ENCODE data around the gene DDX49. TPM values are rescaled to one million over a fixed set of nuclear protein-coding genes. Genes with fewer than 3 reads are reported as not detected.

DDX49 gene
- total and polyA plus RNA-seq, 12 donors = 16.2 to 74.5 (median 22.1) TPM

DNA sequence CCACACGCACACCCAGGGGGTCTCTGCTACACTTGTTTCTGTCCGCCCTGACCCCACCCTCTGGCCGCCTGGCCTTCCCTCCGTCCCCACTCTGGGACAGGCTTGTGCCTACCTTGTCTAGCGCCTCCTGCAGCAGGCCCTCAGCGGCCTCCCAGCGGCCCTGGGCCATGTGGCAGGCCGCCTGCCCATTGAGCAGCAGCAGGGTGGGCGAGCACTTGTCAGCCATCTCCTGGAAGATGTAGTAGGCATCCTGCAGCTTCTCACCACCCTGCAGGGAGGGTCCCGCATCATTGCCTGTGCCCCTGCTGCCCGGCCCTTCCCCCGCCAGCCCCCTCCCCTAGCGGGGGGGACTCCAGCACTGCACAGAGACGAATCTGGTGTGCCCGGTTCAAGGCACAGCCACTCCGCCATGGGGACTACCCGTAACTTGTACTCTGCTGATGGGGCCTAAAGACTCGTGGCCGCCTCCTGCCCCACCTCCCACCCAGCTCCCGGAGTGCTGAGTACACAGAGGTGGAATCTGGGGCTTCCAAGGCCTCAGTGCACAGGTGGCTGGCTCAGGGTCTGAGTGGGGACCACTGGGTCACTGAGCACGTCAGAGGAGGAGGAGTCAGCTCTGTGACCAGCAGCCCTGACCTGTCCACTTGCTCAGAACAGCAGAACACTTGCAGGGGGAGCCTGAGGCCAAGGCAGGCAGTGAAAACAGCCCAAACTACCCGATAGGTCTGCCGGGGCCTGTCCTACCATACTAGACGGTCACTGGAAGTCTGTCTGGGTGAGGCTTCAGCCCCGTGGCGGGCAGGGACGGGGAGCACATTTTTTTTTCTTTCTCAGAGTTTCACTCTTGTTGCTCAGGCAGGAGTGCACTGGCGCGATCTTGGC, 16.1 kb upstream of the DDX49 start:
- no peak overlapping the region for H3K27ac ChIP-seq
- no peak overlapping the region for H3K4me3 ChIP-seq
- peaks cover 0 to 2% (median 0%) of the 10 kb centered on the region in 9 donors for H3K4me1 ChIP-seq
- H3K9me3 ChIP-seq = no peaks in the 10 kb centered on the region
- intact Hi-C loops (cut with DNase I) = no loop called here
- DNase-seq (no peak), ATAC-seq (no peak)
- H3K27me3 ChIP-seq = no peaks in the 10 kb centered on the region
- peaks cover 0 to 91% (median 17%) of the 10 kb centered on the region in 9 donors for H3K36me3 ChIP-seq
- no peak for TF ChIP-seq CTCF (IDR thresholded peaks at IDR 0.05)
- 89 to 92% methylated on average over 29 of the region's 29 CpGs for WGBS, 2 donors

DNA sequence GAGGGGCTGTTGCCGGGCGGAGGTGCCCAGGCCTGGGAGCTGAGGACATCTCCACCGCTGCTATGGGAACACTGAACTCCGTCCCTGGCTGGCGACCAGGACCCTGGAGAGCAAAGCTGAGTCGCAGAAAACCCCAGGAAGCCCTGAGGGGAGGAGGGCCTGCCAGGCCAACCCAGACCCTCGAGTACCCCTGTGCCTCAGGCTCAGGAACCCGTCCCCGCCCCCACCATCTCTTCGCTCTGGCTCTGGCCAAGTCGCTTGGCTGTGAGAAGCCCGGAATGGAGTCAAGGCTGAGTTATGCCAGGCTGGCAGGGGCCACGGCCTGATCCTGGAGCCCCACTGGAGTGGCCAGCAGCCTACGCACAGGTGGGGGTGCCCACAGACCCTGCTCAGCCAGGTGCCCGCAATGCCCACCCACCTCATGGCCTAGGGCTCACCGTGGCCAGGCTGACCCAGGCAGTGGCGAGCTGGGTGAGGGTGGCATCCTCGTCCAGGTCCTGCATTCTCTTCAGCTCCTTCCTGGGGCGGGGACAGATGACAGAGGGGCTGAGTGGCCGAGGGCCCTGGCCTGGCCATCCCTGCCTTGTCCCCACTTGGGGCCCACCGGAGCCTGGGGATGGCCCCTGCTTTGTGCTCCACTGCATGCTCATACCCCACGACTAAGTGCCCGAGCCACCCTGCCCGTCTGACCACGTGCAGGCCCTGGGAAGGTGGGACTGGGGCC, 15.0 kb upstream of the DDX49 start:
- DNase-seq = no peak
- Histone ChIP-seq H3K27ac (no peak overlapping the region), H3K4me1 (no peaks in the 10 kb centered on the region), H3K9me3 (no peaks in the 10 kb centered on the region), H3K27me3 (no peaks in the 10 kb centered on the region), H3K4me3 (no peak overlapping the region), H3K36me3 (peaks cover 0 to 92% (median 14%) of the 10 kb centered on the region in 9 donors)
- intact Hi-C loops (cut with DNase I) = no loop called here
- no peak for ATAC-seq
- 92 to 93% methylated on average over 25 of the region's 25 CpGs for WGBS, 2 donors
- TF ChIP-seq CTCF (IDR thresholded peaks at IDR 0.05) = no peak

DNA sequence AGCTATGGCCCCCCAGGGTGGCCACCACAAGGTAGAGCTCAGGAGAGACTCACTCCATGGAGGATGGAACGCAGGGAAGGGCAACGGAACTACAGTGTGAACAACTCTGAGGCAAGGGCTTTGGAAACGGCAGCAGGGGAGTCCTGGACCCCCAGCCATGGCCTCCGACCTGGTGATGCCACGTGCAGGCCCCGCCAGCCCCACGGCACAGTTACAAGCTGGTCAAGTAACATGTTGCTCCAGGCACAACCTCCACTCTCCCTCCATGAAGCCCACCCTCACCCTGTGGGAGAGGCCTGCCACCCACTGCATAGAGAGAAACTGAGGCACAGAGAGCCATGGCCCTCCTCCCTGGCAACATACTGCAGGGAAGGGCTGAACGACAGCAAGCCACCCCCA, 14.5 kb upstream of the DDX49 start:
- Histone ChIP-seq H3K4me1 (no peaks in the 10 kb centered on the region), H3K36me3 (peaks cover 0 to 92% (median 13%) of the 10 kb centered on the region in 9 donors), H3K9me3 (no peaks in the 10 kb centered on the region), H3K27me3 (no peaks in the 10 kb centered on the region), H3K4me3 (no peak overlapping the region), H3K27ac (no peak overlapping the region)
- WGBS, 2 donors = 92 to 94% methylated on average over 8 of the region's 8 CpGs
- intact Hi-C loops (cut with DNase I) = no loop called here
- no peak for TF ChIP-seq CTCF (IDR thresholded peaks at IDR 0.05)
- DNase-seq (no peak), ATAC-seq (no peak)

DNA sequence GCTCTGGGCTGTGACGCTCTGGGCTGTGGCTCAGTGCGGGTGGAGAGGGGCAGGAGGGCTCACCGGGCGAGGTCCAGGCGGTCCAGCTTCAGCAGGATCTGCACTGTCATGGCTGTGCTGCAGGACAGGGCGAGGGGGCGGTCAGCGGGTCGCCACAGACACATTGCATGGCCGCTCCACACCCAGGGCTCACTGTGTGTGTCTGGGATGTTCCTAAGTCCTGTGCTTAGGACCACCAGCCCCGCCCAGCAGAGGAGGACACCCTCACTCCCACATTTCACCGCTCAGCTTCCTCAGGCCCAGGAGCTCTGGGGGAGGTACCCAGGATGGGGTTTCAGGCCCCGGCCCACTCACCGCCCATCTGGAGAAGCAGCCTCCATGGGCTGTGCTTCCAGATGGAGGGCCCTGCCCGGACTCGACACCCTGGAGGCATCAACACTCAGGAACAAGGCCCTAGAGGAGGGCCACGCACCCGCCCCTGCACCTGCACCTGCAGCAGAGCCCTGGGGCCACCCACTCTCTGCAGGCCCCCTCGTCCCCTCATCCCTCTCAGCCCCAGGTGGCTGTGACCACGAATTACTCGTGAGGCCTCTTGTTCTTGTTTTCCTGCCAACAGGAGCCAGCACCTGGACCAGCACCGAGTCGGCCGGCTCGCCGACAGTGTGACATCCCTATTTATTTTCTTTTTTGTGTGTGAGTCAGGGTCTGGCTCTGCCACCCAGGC, 13.8 kb upstream of the DDX49 start:
- Histone ChIP-seq H3K36me3 (peaks cover 0 to 92% (median 13%) of the 10 kb centered on the region in 9 donors), H3K4me3 (no peak overlapping the region), H3K4me1 (no peaks in the 10 kb centered on the region), H3K9me3 (no peaks in the 10 kb centered on the region), H3K27me3 (no peaks in the 10 kb centered on the region), H3K27ac (no peak overlapping the region)
- intact Hi-C loops (cut with DNase I) = no loop called here
- ATAC-seq = no peak
- no peak for DNase-seq
- no peak for TF ChIP-seq CTCF (IDR thresholded peaks at IDR 0.05)
- 92 to 94% methylated on average over 26 of the region's 26 CpGs for WGBS, 2 donors
